Skeletal muscle cell (primary cell): ENCODE results near the gene GRIPAP1.

Source experiments
- DNase-seq: peaks from one replicate; pipeline ENCODE4 v3.0.0-alpha.2; 2010; ENCODE audit warnings: low read depth
- H3K4me3 ChIP-seq: 2 replicates; pipeline ENCODE4 v1.5.1; 2011; ENCODE audit warnings: low read depth, mild to moderate bottlenecking, control low read depth, low read length, moderate library complexity

Gene GRIPAP1

DNA sequence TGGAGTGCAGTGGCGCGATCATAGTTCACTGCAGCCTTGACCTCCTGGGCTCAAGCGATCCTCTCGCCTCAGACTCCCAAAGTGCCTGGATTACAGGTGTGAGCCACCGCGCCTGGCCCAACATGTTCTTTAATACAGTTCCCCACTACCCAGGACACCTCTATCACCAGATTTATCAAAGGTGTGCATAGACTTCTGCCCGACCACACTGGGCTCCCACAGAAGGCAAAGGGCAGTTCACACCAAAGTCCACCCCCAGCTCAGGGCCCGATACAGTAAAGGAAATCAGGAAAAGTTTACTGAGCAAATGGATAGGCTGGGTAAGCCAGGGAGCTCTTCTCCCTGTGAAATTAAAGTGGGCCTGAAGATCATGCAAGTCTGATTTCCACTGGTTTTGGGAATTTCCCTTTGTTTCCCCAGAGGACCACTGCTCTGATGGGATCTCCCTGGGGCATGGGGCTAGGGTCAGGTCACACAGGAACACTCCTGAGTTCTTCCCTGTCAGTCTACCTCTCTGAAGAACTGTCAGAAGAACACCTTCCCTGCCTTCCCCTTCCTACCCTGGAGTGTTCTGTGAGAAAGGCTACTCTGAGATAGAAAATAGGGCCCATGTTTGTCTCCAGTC, 65.5 kb downstream of the GRIPAP1 start:
- no peak overlapping the region for H3K4me3 ChIP-seq
- no peak for DNase-seq

DNA sequence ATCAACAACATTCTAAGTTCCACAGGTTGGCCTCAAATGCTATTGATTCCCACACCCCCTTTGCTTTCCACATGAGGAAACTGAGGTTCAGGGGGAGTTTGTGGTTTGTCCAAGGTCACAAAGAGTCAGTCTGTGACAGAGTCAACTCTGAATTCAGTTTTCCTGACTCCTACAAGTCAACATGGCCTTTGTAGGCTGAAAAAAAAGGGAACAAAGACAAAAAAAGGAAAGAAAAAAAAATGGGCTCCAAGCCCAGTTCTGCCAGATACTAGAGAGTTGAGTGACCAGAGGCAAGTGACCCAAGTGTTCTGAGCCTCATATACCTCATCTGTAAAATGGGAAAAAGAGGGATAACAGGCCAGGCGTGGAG, 66.8 kb downstream of the GRIPAP1 start:
- no peak overlapping the region for H3K4me3 ChIP-seq
- no peak for DNase-seq

DNA sequence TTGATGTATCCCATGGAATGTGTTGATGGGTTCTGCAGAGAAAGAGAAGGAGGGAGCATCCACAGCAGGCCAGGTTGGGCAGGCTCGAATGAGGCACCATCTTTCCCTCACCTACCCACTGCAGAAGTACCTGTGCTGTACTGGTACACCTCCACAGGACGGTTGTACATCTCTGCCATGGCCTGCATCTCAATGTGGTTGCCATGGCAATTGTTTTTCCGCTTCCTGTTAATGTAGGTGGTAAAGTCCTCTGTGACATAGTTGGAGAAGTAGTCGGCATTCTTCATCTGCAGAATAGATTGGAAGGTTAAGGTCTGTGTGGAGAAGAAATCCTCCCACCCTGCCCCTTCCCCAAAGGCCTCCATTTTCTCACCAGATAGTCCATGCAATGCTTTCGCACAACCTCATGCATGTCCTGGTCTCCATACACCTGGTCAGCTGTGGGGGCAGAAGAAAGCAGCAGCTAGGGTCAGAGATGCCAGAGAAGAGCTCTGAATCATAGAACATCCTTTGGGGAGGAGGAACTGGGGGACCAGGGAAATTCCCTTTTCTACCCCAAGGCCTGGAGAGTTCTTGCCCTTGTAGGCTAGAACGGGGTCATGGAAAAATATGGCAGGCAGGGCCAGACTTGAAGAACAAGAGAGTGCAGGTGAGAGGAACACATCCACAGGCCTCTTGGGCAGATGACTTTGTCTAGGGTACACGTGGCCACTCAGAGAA, 67.3 kb downstream of the GRIPAP1 start:
- no peak overlapping the region for H3K4me3 ChIP-seq
- no peak for DNase-seq

DNA sequence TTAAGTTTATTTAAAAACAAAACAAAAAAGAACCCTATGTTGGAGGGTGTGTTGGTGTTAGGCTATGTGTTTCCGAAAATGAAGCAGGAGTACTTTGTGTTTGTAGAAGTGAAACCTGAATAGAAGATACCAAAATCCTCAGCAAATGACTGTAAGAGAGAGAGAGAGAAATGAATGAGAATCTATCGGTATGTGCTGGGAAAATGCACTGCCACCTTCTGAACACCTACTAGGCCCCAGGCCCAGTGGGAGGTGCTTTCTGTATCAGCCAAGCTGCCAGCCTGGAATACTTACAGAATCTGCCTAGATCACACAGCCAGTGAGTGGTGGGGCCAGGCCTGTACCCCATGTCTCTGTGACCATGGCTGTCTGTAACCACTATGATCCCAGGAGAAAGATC, 68.3 kb downstream of the GRIPAP1 start:
- DNase-seq, result no peak
- no peak overlapping the region for H3K4me3 ChIP-seq

DNA sequence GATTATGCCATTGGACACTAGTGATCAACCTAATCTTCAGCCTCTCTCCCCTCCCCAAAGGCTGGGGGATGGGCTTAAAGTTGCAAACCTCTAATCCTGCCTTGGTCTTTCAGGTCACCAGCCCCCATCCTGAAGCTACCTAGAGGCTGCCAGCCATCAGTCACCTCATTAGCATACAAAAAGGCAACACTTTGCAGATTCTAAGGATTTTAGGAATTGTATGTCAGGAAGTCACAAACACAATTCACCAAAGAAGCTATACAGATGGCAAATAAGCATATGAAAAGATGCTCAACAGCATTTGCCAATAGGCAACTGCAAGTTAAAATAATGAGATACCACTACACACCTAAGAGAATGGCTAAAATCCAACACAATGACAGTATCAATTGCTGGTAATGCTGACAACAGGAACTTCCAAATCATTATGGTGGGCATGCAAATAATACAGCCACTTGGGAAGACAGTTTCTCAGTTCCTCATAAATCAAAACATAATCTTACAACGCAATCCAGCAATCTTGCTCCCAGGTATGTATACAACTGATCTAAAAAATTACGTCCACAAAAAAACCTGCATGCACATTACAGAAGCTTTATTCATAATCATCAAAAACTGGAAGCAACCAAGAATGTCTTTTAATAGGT, 74.2 kb downstream of the GRIPAP1 start:
- DNase-seq, result no peak
- H3K4me3 ChIP-seq, result no peak overlapping the region

DNA sequence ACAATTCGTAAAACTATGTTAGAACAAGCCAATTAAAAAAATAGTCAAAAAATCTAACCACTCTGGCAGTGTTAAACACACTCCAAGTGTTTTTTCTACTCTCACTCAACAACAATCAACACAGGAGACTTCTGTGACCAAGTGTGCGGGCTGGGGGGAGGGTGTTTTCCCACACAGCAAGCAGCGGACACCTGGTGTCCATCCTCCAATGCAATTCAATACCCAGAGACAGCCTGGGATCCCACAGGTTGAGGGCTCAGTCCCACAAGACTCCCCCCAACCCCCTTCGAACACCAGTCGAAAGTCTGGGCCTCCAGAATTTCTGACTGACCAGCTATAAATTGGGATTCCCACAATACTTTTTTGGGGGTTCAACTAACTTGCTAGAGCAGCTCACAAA, 74.9 kb downstream of the GRIPAP1 start:
- no peak overlapping the region for H3K4me3 ChIP-seq

DNA sequence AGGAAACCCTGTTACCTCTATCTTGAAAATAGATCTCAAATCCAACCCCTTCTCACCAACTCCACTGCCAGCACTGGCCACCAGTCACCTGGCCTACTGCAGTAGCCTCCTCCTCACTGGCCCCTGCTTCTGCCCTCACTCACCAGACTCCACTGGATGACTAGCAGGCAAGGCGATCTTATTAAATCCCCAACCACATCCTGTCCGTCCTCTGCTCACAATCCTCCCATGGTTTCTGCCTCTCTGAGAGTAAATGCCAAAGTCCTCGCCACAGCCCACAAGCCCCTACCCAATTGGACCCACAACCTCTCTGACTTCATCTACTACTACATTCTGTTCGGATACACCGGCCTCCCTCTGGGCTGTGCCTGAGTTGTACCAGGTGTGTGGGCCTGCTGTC, 77.8 kb downstream of the GRIPAP1 start:
- no peak overlapping the region for H3K4me3 ChIP-seq
- no peak for DNase-seq

More for the DNA sequence above, 74.9 kb downstream of the GRIPAP1 start:
- no peak for DNase-seq

DNA sequence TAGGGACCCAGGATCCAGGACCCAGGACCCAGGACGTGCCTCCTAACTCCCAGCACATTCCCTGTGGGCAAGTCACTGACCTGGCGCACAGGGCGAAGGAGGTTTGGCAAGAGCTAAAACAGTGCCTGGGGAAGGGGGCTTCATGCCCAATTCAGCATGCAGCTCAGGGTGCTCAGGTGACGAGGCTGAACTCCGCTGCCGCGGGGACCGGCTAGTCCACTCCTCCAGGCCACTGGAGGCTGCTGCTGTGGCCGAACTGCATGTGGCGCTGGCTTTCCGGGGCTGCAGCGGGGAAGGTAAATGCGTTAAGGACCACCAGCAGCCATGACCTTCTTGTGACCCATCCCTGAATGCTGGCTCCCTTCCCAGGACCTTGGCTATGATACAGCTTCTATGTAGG, 78.3 kb downstream of the GRIPAP1 start:
- no peak for DNase-seq
- no peak overlapping the region for H3K4me3 ChIP-seq
